Germinal center (tissue), 1 donor: ENCODE data around the gene TIMM10B.

Experiments
- DNase-seq: peaks from one replicate; pipeline ENCODE4 v3.0.0; 2012; ENCODE audit warnings: mixed read lengths, low spot score

TIMM10B gene

GRCh38 chr11:6472934-6473333, 8.4 kb upstream of the TIMM10B start:
- DNase-seq, result no peak

- DNase-seq, result peak; percentile 95
Measured at GRCh38 chr11:6473451-6474412, 7.6 kb upstream of the TIMM10B start, which contains the start of gene TRIM3. Gene TRIM3 (minus strand): TSS chr11:6473941. CDS start chr11:6465695, 8,246 bp downstream.

- peak; percentile 18 for DNase-seq
Measured at GRCh38 chr11:6474413-6474792, 6.9 kb upstream of the TIMM10B start.

GRCh38 chr11:6474806-6475500, 6.3 kb upstream of the TIMM10B start:
- DNase-seq, result no peak

GRCh38 chr11:6475936-6476335, 5.4 kb upstream of the TIMM10B start:
- DNase-seq, result no peak

- DNase-seq, result no peak
Measured at GRCh38 chr11:6476571-6476970, 4.7 kb upstream of the TIMM10B start.

GRCh38 chr11:6480299-6480914, 894 bp upstream of the TIMM10B start:
- DNase-seq, result no peak

GRCh38 chr11:6481924-6482275, 599 bp downstream of the TIMM10B start:
- no peak for DNase-seq

GRCh38 chr11:6482441-6482840, 1.1 kb downstream of the TIMM10B start:
- DNase-seq, result no peak

- DNase-seq, result no peak
Measured at GRCh38 chr11:6483015-6483414, 1.7 kb downstream of the TIMM10B start.

GRCh38 chr11:6485661-6486060, 4.4 kb downstream of the TIMM10B start:
- DNase-seq, result no peak

GRCh38 chr11:6486256-6486655, 5.0 kb downstream of the TIMM10B start:
- DNase-seq, result no peak

GRCh38 chr11:6486938-6487337, 5.6 kb downstream of the TIMM10B start:
- DNase-seq, result no peak

- no peak for DNase-seq
Measured at GRCh38 chr11:6488342-6488741, 7.0 kb downstream of the TIMM10B start.

GRCh38 chr11:6488821-6489220, 7.5 kb downstream of the TIMM10B start:
- no peak for DNase-seq

- no peak for DNase-seq
Measured at GRCh38 chr11:6489306-6489705, 8.0 kb downstream of the TIMM10B start.

- DNase-seq, result no peak
Measured at GRCh38 chr11:6497069-6497839, 16.0 kb downstream of the TIMM10B start, which contains the start of gene DNHD1. Gene DNHD1 (plus strand): TSS chr11:6497280. CDS start chr11:6498216, 936 bp downstream.

- no peak for DNase-seq
Measured at GRCh38 chr11:6498121-6498520, 16.8 kb downstream of the TIMM10B start.

- no peak for DNase-seq
Measured at GRCh38 chr11:6498544-6498943, 17.2 kb downstream of the TIMM10B start.

- no peak for DNase-seq
Measured at GRCh38 chr11:6502382-6502781, 21.1 kb downstream of the TIMM10B start.

GRCh38 chr11:6504166-6504565, 22.9 kb downstream of the TIMM10B start:
- DNase-seq, result no peak
